ENCODE results near the gene TIRAP.

The TIRAP gene

GRCh38 chr11:126328001-126328390 lies 45.1 kb downstream of the TIRAP start:
- DNase-seq: no peak

DNA sequence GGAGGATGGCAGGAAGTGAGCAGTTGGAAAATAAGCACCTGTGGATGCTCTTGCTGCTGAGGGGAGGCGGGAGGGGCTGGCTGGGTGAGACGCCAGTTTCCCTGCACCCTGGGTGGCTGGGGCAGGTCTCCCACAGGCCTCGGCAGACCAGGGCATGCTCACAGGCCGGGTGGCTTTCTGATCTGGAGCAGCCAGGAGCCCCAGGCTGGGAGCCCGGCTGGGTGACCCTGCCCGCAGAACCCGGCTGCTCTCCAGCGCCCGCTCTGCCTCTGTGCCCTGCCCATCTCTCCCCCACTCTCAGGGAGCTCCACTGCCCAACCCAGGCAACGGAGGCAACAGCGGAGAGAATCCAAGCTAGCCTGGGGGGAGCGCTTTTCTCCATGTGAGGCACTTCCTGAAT lies 45.6 kb downstream of the TIRAP start:
- DNase-seq: no peak

DNA sequence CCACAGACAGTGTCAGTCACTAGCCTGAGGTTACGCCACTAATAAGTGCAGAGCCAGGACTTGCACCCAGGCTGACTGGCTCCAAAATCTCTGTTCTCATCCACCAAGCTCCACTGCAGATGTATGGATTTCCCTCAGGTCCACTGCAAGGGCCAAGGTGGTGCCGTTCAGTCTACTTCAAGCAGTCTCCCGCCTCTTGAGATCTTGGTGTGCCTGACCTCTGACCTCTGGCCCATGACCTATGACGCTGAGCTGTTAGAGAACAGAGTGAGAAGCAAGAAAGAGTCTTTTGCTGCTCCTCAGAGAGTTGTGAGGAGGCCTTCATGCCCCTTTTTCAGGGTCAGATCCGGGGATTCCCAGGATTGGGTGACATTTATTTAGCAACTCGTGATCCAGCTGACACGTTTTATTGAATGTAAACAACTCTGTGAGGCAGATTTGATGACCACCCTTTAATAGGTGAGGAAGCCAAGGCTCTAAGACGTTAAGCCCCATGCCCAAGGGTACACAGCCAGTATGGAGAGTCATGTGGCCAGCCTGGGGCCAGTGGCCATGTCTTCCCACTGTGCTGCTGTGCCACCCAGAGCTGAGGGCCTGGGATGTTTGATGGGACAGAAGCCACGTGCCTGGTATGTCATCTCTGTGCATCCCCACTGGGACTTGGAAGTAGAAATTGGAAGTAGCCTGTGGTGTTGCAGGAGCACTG lies 46.2 kb downstream of the TIRAP start:
- DNase-seq: no peak

DNA sequence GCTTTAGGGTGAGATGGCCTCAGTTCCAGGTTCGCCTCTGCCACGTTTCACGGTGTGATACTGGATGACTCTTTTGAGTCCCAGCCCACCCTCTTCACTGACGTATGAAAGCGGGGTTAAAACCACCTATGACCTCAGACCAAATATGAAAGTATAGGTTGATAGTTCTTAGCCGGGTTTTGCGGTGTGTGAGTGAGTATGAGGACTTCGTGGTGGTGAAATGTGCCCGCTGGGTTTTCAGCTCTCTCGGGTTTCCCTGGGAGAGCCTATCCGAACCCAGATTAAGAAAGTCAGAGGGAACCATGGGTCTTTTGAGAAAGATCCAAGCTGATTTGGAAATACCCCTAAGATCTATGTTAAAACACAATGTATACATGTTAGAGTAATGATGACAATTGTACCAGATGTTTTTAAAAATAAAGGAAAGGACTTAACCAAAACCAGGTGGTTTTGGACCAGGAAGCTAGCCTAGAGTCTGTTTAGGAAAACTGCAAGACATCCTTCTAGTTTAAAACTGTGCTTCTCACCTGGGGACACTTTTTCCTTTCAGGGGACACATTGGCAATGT lies 46.8 kb downstream of the TIRAP start:
- DNase-seq: no peak

GRCh38 chr11:126331286-126331685 lies 48.4 kb downstream of the TIRAP start:
- no peak for DNase-seq

GRCh38 chr11:126332221-126332711 lies 49.4 kb downstream of the TIRAP start:
- DNase-seq: no peak

- no peak for DNase-seq
Measured at GRCh38 chr11:126333142-126333541, 50.2 kb downstream of the TIRAP start.

GRCh38 chr11:126334659-126335462 lies 52.0 kb downstream of the TIRAP start:
- DNase-seq: no peak

DNA sequence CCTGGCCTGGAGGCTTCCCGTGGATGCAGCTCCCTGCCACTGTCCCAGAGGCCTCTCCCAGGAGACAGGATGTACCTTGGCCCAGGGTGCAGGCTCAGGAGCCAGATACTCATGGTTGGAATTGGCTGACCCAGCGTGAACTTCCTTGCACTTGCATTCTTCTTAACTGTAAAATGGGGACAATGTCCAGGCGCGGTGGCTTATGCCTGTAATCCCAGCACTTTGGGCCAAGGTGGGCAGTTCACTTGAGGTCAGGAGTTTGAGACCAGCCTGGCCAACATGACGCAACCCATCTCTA lies 52.5 kb downstream of the TIRAP start:
- DNase-seq: no peak

GRCh38 chr11:126336138-126336541 lies 53.2 kb downstream of the TIRAP start:
- no peak for DNase-seq

DNA sequence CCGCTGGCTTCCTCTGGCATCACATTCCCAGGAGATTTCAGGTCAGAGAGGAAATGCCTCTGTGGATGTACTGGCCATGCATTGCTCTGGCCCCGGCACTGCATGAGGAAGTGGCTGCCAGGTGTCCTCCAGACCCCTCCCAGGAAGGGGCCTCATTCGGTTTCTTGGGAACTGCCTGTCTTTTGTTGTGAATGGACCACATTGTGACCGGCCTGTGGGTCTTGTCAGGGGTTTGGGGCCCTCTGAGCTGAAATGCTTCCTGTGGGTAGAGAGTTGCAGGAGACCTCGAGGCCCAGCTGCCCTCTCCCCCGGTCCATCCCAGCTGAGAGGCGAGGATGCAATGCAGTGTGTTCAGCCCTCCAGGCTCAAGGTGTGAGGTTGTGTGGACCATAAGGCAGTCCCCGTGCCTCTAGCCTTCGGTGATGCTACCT lies 53.8 kb downstream of the TIRAP start:
- no peak for DNase-seq

GRCh38 chr11:126337126-126337473 lies 54.2 kb downstream of the TIRAP start:
- no peak for DNase-seq

DNA sequence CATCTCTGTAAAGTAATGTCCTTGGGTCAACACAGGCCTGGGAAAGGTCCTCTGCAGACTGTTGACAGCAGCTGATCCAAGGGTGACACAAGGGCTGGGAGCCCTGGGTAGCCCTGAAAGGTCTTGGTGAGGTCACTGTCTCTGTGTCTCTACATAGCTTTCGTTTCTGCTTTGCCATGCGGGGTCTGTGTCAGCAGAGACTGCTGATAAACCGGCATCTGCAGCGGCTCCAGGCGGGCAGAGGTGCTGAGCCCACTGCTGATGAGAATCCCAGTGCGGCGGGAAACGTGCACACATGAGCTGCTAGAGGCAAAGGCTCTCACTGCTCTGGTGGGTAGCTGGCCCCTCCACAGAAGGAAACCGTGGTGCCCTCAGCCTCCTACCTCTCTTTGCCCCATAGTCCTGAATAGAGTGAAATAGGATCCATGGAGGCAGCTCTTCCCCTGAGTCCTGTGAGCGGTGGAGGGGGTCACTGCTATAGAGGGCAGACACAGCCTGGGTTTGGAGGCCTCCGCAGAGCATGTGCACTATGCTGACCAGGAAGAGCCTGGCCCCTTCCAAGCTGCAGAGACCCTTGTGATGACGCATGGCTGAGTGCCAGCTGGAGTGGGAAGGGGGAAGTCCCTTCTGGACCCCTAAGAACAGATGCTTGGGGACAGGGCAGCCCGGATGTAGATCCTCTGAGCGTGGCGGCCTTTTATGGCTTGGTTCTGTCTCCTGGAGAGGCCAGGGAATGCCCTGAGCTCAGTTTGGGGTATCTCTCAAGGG lies 54.8 kb downstream of the TIRAP start:
- peak; percentile 34 for DNase-seq

DNA sequence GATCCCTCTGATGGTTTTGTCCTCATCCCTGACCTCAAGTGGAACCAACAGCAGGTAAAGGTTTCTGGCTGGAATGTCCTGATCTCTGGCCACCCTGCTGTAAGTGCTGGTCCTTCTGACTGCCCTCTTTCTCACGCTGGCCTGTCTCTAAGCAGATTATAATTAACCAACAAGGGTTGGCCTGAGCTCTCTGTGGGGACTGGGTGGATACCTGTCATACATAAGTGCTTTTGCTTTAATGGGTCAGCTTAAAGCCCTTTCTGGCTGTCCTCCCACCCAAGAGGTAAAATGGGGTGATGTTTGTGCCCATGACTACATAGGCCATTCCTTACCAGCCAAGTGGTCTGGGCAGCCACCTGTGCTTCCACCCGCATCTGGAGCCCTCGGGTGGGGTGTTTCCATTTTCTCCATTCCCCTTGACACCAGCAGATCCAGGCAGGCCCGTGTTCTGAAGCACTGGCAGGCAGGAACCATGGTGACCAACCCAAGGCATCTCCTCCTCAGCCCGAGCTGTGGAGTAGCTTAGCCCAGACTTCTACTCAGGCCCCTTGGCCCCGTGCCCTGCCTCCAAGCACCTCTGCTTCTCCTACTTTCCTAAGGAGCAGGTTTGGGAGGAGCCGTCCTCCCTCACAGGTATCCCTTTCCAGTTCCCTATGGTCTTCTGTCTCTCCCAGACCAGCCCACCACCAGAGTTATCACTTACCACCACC lies 55.6 kb downstream of the TIRAP start:
- no peak for DNase-seq

DNA sequence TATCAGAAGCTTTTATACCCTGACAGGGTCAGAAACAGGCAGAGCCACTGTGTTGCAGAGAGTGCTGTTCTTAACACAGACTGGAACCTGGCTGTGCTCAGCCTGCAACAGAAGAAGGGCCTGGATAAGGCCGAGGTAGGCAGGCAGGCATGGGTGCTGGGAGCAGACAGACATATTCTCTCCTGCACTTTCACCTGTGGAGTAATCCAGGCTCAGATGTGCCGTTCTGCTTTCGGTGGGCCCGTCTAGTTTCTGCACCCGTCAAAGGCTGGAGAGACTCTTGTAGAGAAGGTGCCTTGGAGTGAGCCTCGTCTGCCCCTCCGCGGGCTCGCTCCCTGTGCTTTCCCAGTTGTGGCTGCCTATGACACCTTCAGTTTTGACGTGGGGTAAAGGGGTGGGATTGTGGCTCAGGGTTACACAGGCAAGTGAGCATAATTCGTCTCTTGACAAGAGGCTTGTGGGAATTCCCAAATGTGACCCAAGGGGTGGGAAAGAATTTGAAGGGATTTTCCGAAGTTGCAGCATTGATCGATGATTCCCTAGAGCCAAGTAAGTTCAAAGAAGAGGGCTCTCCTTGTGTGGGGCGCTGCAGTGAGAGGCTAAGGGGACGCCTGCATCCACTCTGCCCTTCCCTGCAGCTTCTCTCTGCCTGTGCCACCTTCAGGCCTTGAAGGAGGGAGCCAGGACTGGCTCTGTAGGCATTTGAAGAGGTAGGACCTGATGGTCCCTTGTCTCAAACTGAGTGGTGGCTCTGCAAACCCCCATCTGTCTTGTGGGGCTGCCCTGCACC lies 56.4 kb downstream of the TIRAP start:
- no peak for DNase-seq

- no peak for DNase-seq
Measured at GRCh38 chr11:126339863-126340434, 57.1 kb downstream of the TIRAP start.

DNA sequence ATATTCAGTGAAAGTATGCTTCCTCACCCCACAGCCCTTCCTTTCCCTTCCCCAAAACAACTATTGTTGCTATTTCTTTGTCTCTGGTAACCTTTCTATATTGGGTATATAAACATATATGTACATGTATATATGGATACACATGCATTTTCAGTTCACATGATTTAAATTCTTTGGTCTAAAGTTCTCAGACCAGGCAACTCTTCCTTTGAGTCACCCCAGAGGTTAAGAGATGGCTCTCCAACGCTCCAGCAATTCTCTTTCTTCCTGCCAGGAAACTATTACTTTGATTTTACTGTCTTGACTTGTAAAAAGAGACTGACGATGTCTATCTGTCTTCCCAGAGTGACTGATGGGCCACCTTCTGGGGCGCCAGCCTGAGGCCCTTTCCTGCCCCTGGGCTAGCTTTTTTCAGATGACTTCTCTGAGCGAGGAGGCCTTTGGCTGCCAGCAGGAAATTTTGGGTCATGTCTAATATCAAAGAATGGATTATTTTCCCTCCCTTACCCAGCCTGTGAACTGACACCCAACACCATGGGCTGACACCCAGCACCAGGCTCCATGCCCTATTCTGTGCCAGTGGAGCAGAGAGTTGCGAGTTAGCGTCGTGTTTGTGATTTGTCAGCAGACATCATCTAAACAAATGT lies 58.2 kb downstream of the TIRAP start:
- DNase-seq: no peak

GRCh38 chr11:126341760-126342161 lies 58.9 kb downstream of the TIRAP start:
- no peak for DNase-seq

DNA sequence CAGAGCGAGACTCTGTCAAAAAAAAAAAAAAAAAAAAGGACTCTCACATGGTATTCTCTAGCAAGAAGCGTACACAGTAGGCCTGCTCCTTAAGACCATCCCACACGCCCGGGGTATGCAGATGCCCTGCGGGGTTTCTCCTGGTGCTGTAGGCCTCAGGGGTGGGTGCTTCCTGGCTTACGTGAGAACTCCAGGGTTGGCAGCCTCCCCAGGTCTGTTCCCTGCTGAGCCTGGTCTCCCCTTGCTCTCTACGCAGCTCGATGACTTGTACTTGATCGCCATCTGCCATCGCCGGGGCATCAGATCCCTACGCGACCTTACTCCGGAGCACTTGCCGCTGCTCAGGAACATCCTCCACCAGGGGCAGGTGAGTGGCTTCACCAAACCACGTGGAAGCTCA lies 60.2 kb downstream of the TIRAP start:
- DNase-seq: no peak

Measured in eye (tissue), 1 donor.